ENCODE results near the gene FIGN. TPM values are rescaled to one million over a fixed set of nuclear protein-coding genes. Genes with fewer than 3 reads are reported as not detected.

FIGN gene
- total RNA-seq, 1 donor from 2014 or later = 12.1 TPM

DNA sequence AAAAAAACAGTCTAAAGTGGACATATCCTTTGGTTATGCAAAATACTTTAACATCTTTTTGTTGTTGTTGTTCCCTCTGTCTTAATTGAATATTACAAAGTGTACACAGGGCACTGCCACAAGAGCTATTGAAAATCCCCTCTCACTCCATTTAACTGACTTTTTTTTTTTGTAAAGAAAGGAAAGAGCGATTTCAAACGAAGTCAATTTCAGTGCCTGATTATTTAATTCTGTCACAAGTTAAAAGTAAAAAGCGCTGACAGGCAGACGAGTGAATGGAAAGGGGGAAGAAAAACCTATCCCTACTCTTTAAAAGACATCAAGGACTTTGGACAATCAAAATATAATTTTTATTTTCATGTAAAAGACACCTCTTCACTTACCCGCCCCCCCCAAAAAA lies 1.9 kb downstream of the FIGN start:
- Mint-ChIP-seq H3K4me3 (ENCODE audit: unreplicated experiment) (peak overlapping the region; percentile 92), H3K4me1 (ENCODE audit: low read depth) (peaks cover 40% of the 10 kb centered on the region), H3K27ac (ENCODE audit: unreplicated experiment) (peak overlapping the region; percentile 95), H3K9me3 (ENCODE audit: low read depth) (no peaks in the 10 kb centered on the region), H3K27me3 (ENCODE audit: low read depth) (no peaks in the 10 kb centered on the region), H3K36me3 (ENCODE audit: low read depth) (no peaks in the 10 kb centered on the region)
- no peak for DNase-seq (ENCODE audit: low spot score)
- TF ChIP-seq CTCF (IDR thresholded peaks at IDR 0.05) = no peak

GRCh38 chr2:163733301-163733938 lies 2.4 kb downstream of the FIGN start:
- DNase-seq (ENCODE audit: low spot score) = no peak
- H3K27me3 Mint-ChIP-seq (ENCODE audit: low read depth) = no peaks in the 10 kb centered on the region
- no peaks in the 10 kb centered on the region for H3K9me3 Mint-ChIP-seq (ENCODE audit: low read depth)
- H3K4me3 Mint-ChIP-seq (ENCODE audit: unreplicated experiment) = peak overlapping the region; percentile 92
- TF ChIP-seq CTCF (IDR thresholded peaks at IDR 0.05) = no peak
- H3K36me3 Mint-ChIP-seq (ENCODE audit: low read depth) = no peaks in the 10 kb centered on the region
- H3K4me1 Mint-ChIP-seq (ENCODE audit: low read depth) = peaks cover 45% of the 10 kb centered on the region
- H3K27ac Mint-ChIP-seq (ENCODE audit: unreplicated experiment) = peak overlapping the region; percentile 95

DNA sequence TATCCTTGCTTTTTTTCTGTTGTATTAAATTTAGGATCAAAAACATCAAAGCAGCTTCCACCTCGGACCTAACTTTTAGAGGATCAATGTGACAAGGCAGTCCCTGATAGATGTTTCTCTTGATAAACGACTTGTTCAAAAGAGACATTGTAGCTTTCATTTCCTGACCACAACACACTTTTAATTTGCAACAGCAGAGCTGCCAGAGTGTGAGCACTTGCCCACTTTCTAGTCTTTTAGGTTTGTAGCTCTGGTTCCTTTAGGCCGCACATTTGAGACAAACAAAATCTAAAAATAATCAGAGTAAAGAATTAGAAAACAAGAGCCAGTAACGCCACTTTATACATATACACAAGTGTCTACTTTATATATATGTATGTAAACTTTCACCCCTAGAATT lies 3.1 kb downstream of the FIGN start:
- DNase-seq (ENCODE audit: low spot score) = no peak
- Mint-ChIP-seq H3K4me3 (ENCODE audit: unreplicated experiment) (peak overlapping the region; percentile 92), H3K27me3 (ENCODE audit: low read depth) (no peaks in the 10 kb centered on the region), H3K36me3 (ENCODE audit: low read depth) (no peaks in the 10 kb centered on the region), H3K9me3 (ENCODE audit: low read depth) (no peaks in the 10 kb centered on the region), H3K27ac (ENCODE audit: unreplicated experiment) (peak overlapping the region; percentile 95), H3K4me1 (ENCODE audit: low read depth) (peaks cover 52% of the 10 kb centered on the region)
- TF ChIP-seq CTCF (IDR thresholded peaks at IDR 0.05) = no peak

DNA sequence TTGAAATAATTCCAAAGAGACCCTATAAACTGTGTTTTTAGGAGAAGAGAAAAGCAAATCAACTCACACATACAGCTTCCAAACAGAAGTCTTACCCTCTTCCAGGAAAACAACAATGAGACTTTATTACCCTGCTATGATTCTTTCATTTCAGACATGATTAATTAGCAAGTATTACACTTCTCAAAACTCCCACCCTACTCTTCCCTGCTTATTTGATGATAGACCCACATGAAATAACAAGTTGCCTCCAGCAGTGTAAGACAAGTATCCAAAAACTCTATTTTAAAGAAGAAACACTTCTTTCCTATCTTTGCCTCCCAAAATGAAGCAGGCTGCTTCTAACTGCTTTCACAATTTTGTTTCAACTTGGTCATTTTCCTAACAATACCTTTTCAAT lies 4.1 kb downstream of the FIGN start:
- no peak for TF ChIP-seq CTCF (IDR thresholded peaks at IDR 0.05)
- DNase-seq (ENCODE audit: low spot score) = no peak
- Mint-ChIP-seq H3K9me3 (ENCODE audit: low read depth) (no peaks in the 10 kb centered on the region), H3K36me3 (ENCODE audit: low read depth) (no peaks in the 10 kb centered on the region), H3K27ac (ENCODE audit: unreplicated experiment) (peak overlapping the region; percentile 95), H3K4me1 (ENCODE audit: low read depth) (peaks cover 56% of the 10 kb centered on the region), H3K27me3 (ENCODE audit: low read depth) (no peaks in the 10 kb centered on the region), H3K4me3 (ENCODE audit: unreplicated experiment) (peak overlapping the region; percentile 92)

DNA sequence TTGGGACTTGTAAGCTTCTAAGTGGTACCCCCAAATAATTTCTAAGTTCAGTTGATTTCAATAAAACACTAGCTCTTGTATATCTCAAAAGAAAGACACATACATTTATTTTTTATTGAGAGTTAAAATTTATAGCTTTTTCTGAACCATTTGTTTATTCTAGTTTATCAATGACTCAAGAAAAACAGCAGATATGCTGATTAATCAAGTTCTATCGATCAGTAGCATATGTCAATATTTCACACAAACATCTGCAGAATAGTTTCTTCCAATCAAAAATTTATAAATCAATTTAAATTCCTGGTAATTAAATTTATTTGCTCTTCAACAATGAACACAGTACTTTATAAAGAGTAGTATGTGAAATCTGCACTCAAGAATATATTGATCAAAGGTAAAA lies 5.3 kb downstream of the FIGN start:
- DNase-seq (ENCODE audit: low spot score) = no peak
- Mint-ChIP-seq H3K4me1 (ENCODE audit: low read depth) (peaks cover 66% of the 10 kb centered on the region), H3K27me3 (ENCODE audit: low read depth) (no peaks in the 10 kb centered on the region), H3K9me3 (ENCODE audit: low read depth) (no peaks in the 10 kb centered on the region), H3K36me3 (ENCODE audit: low read depth) (no peaks in the 10 kb centered on the region), H3K27ac (ENCODE audit: unreplicated experiment) (peak overlapping the region; percentile 95), H3K4me3 (ENCODE audit: unreplicated experiment) (no peak overlapping the region)
- no peak for TF ChIP-seq CTCF (IDR thresholded peaks at IDR 0.05)
